Keratinocyte (primary cell): ENCODE results near the gene FTCD. TPM values are rescaled to one million over a fixed set of nuclear protein-coding genes. Genes with fewer than 3 reads are reported as not detected.

Source experiments
- DNase-seq: peaks from one replicate; pipeline ENCODE4 v3.0.0-alpha.2; 2011; ENCODE audit warnings: low read depth, missing footprints, low spot score
- FAIRE-seq: peaks from 2 replicates; lab custom pipeline; 2011; peaks lifted over from hg19 to GRCh38; lab: Jason Lieb, UNC
- H2AFZ ChIP-seq: 2 replicates; pipeline ENCODE4 v1.6.0; 2012; ENCODE audit warnings: low read length, control low read depth, inconsistent platforms; ENCODE audit not compliant: control insufficient read depth
- H3K27ac ChIP-seq: 2 replicates; pipeline ENCODE4 v1.5.1; 2011; ENCODE audit warnings: low read length; ENCODE audit not compliant: control insufficient read depth, insufficient read depth
- H3K27me3 ChIP-seq: 3 replicates; pipeline ENCODE4 v1.6.0; 2011; ENCODE audit warnings: low read length; ENCODE audit not compliant: control insufficient read depth, insufficient read depth; ENCODE audit errors: extremely low read depth
- H3K36me3 ChIP-seq, 2 experiments: 2 replicates in 1 of 2; 3 replicates in 1 of 2; pipeline ENCODE4 v1.5.1; 2011; ENCODE audit warnings: low read length in 2 of 2, mild to moderate bottlenecking in 1 of 2; ENCODE audit not compliant: control insufficient read depth in 2 of 2, insufficient read depth in 2 of 2; ENCODE audit errors: extremely low read depth in 1 of 2
- H3K4me1 ChIP-seq: 3 replicates; pipeline ENCODE4 v1.5.1; 2011; ENCODE audit warnings: low read length; ENCODE audit not compliant: control insufficient read depth, insufficient read depth; ENCODE audit errors: extremely low read depth
- H3K4me2 ChIP-seq: 3 replicates; pipeline ENCODE4 v1.6.0; 2011; ENCODE audit warnings: low read depth, low read length; ENCODE audit not compliant: control insufficient read depth, insufficient read depth; ENCODE audit errors: extremely low read depth
- H3K4me3 ChIP-seq, 3 experiments: fragments of 200-600 bp in 1 of 3; sonication (generic) in 1 of 3; 2 replicates in 2 of 3; 3 replicates in 1 of 3; pipeline ENCODE4 v1.5.1; 2011 to 2016; ENCODE audit warnings: low read length in 3 of 3, mild to moderate bottlenecking in 3 of 3, control low read depth in 2 of 3, inconsistent platforms in 1 of 3, low read depth in 1 of 3, mixed read lengths in 1 of 3, mixed run types in 1 of 3, moderate library complexity in 1 of 3; ENCODE audit not compliant: control insufficient read depth in 2 of 3, insufficient read depth in 2 of 3; ENCODE audit errors: extremely low read depth in 1 of 3
- H3K79me2 ChIP-seq: 2 replicates; pipeline ENCODE4 v1.6.0; 2012; ENCODE audit warnings: low read length; ENCODE audit not compliant: control insufficient read depth, insufficient read depth
- H3K9ac ChIP-seq: 3 replicates; pipeline ENCODE4 v1.6.0; 2011; ENCODE audit warnings: low read length; ENCODE audit not compliant: control insufficient read depth, insufficient read depth; ENCODE audit errors: extremely low read depth
- H3K9me1 ChIP-seq: 3 replicates; pipeline ENCODE4 v1.6.0; 2011; ENCODE audit warnings: low read length; ENCODE audit not compliant: control insufficient read depth, insufficient read depth; ENCODE audit errors: extremely low read depth
- H3K9me3 ChIP-seq: 2 replicates; pipeline ENCODE4 v1.5.1; 2012; ENCODE audit warnings: low read depth, low read length; ENCODE audit not compliant: control insufficient read depth
- H4K20me1 ChIP-seq: 3 replicates; pipeline ENCODE4 v1.6.0; 2011; ENCODE audit warnings: low read length; ENCODE audit not compliant: control insufficient read depth, insufficient read depth; ENCODE audit errors: extremely low read depth
- CTCF ChIP-seq, 3 experiments: IDR thresholded peaks in 1 of 3; conservative IDR thresholded peaks in 1 of 3; optimal IDR thresholded peaks in 1 of 3; 2 replicates in 2 of 3; 3 replicates in 1 of 3; pipeline versions ENCODE3 to v1.5.1; 2011; ENCODE audit warnings: low read length in 3 of 3, mild to moderate bottlenecking in 3 of 3, moderate library complexity in 2 of 3, control low read depth in 1 of 3, inconsistent platforms in 1 of 3; ENCODE audit not compliant: insufficient read depth in 2 of 3; ENCODE audit errors: extremely low read depth in 1 of 3
- EZH2 ChIP-seq: IDR thresholded peaks from one replicate; pipeline ENCODE4 v1.6.1; 2012; ENCODE audit warnings: inconsistent platforms, mild to moderate bottlenecking, low read length, moderate library complexity
- dilution Hi-C: fragments of 300-500 bp; cut with MboI; formaldehyde crosslinking; loops from one replicate; pipeline ENCODE4 v1.7.0; 2020; ENCODE audit warnings: low sequenced_read_pairs; ENCODE audit not compliant: extremely low pct_ligation_motif_present
- polyA plus RNA-seq, 5 experiments: library from polyadenylated mRNA; depleted of rRNA in 3 of 5; stranded (reverse) in 3 of 5; stranded (forward) in 1 of 5; unstranded in 1 of 5; fragments of >200 nt; gene quantifications; 1 replicate in 1 of 5; 2 replicates in 3 of 5; 3 replicates in 1 of 5; pipeline versions ENCODE4 v1.2.1 to v1.2.3, GENCODE V29; 2011 to 2012; ENCODE audit warnings: missing spikeins in 2 of 5, low read depth in 1 of 5, low replicate concordance in 1 of 5

Gene FTCD
- polyA plus RNA-seq, 1 donor (not counting 4 experiments of a cell fraction or from before 2014, with no cell fraction given), result not detected

- Histone ChIP-seq H3K4me3 (no peak overlapping the region), H3K27ac (no peak overlapping the region), H3K27me3 (no peaks in the 10 kb centered on the region), H3K36me3 (no peaks in the 10 kb centered on the region), H3K79me2 (no peaks in the 10 kb centered on the region), H4K20me1 (no peaks in the 10 kb centered on the region), H3K9ac (no peak overlapping the region), H3K4me2 (no peak overlapping the region), H3K9me1 (no peaks in the 10 kb centered on the region), H3K9me3 (peaks cover 3% of the 10 kb centered on the region), H2AFZ (no peak overlapping the region), H3K4me1 (no peaks in the 10 kb centered on the region)
- no peak for FAIRE-seq
- no peak for DNase-seq
- TF ChIP-seq EZH2 (no peak), CTCF (optimal IDR thresholded peaks at IDR 0.05 in 1 of 3, IDR thresholded peaks at IDR 0.05 in 1 of 3, conservative IDR thresholded peaks at IDR 0.05 in 1 of 3; ENCODE audit: extremely low read depth in 1 of 3, insufficient read depth in 2 of 3, low read length in 3 of 3) (no peak)
- dilution Hi-C loops, result no loop called here
Observed at GRCh38 chr21:46118316-46119143, 36.8 kb downstream of the FTCD start.

- H3K4me2 ChIP-seq, result no peak overlapping the region
- H3K4me3 ChIP-seq, result no peak overlapping the region
- no peaks in the 10 kb centered on the region for H3K79me2 ChIP-seq
- H3K27me3 ChIP-seq, result no peaks in the 10 kb centered on the region
- FAIRE-seq (no peak), DNase-seq (no peak)
- TF ChIP-seq CTCF (optimal IDR thresholded peaks at IDR 0.05 in 1 of 3, IDR thresholded peaks at IDR 0.05 in 1 of 3, conservative IDR thresholded peaks at IDR 0.05 in 1 of 3; ENCODE audit: extremely low read depth in 1 of 3, insufficient read depth in 2 of 3, low read length in 3 of 3) (no peak), EZH2 (no peak)
- H3K36me3 ChIP-seq, result no peaks in the 10 kb centered on the region
- peaks cover 3% of the 10 kb centered on the region for H3K9me3 ChIP-seq
- no peaks in the 10 kb centered on the region for H4K20me1 ChIP-seq
- H2AFZ ChIP-seq, result no peak overlapping the region
- no peaks in the 10 kb centered on the region for H3K9me1 ChIP-seq
- dilution Hi-C loops, result no loop called here
- H3K4me1 ChIP-seq, result no peaks in the 10 kb centered on the region
- H3K27ac ChIP-seq, result no peak overlapping the region
- H3K9ac ChIP-seq, result no peak overlapping the region
Observed at GRCh38 chr21:46117586-46118315, 37.6 kb downstream of the FTCD start.
